Heart left ventricle (tissue), 16 donors: Measurements from ENCODE around the gene ALK. TPM values are rescaled to one million over a fixed set of nuclear protein-coding genes. Genes with fewer than 3 reads are reported as not detected.

Source experiments
- ATAC-seq, 4 donors: fragments of 200-7000 bp; cut with Tn5 transposase; one replicate each; pipeline ENCODE4 v1.9.1; 2020 to 2022; ENCODE audit warnings: moderate library complexity in 4 of 4, mild to moderate bottlenecking in 3 of 4, moderate number of reproducible peaks in 1 of 4
- DNase-seq, 5 donors: peaks; one replicate each; pipeline ENCODE4 v3.0.0-alpha.2; 2020
- H3K27ac ChIP-seq, 12 donors: fragments of 200-600 bp; sonication (generic) in 4 of 12; one replicate each; pipeline versions ENCODE4 v1.5.0 to v1.8.0; 2016 to 2022; ENCODE audit warnings: mild to moderate bottlenecking in 2 of 12
- H3K27me3 ChIP-seq, 9 donors: fragments of 200-600 bp; sonication (generic) in 2 of 9; one replicate each; pipeline versions ENCODE4 v1.5.1 to v1.8.0; 2016 to 2022; ENCODE audit warnings: mild to moderate bottlenecking in 3 of 9
- H3K36me3 ChIP-seq, 9 donors: fragments of 200-600 bp; sonication (generic) in 2 of 9; one replicate each; pipeline versions ENCODE4 v1.5.0 to v1.8.0; 2018 to 2022; ENCODE audit warnings: mild to moderate bottlenecking in 2 of 9
- H3K4me1 ChIP-seq, 12 donors: fragments of 200-600 bp; sonication (generic) in 4 of 12; one replicate each; pipeline versions ENCODE4 v1.5.0 to v1.8.0; 2016 to 2022; ENCODE audit warnings: mild to moderate bottlenecking in 3 of 12
- H3K4me3 ChIP-seq, 12 donors: fragments of 200-600 bp; sonication (generic) in 4 of 12; one replicate each; pipeline versions ENCODE4 v1.5.0 to v1.8.0; 2017 to 2022; ENCODE audit warnings: mild to moderate bottlenecking in 9 of 12, moderate library complexity in 4 of 12
- H3K9me3 ChIP-seq, 12 donors: fragments of 200-600 bp; sonication (generic) in 4 of 12; one replicate each; pipeline versions ENCODE4 v1.5.0 to v1.8.0; 2016 to 2022; ENCODE audit warnings: mild to moderate bottlenecking in 1 of 12
- CTCF ChIP-seq, 12 donors: fragments of 200-600 bp; sonication (generic) in 4 of 12; IDR thresholded peaks; one replicate each; pipeline versions ENCODE4 v1.5.0 to v1.8.0; 2018 to 2022; ENCODE audit warnings: antibody characterized with exemption in 12 of 12, mild to moderate bottlenecking in 5 of 12
- POLR2A ChIP-seq, 2 donors: fragments of 450-650 bp; IDR thresholded peaks; one replicate each; pipeline ENCODE4 v1.6.1; 2017; ENCODE audit warnings: antibody characterized with exemption in 2 of 2, mild to moderate bottlenecking in 2 of 2, moderate library complexity in 2 of 2
- WGBS, 4 donors: extraction: QIAGEN DNeasy Blood & Tissue Kit in 2 of 4; methylation state at CpG; one replicate each; pipeline versions ENCODE4 v1.1.5 to v1.1.7; 2013 to 2018; 5-methylcytosine and 5-hydroxymethylcytosine counted together
- intact Hi-C, 10 donors: fragments of 100-400 bp; cut with DNase I; formaldehyde crosslinking; loops; one replicate each; pipeline versions ENCODE4 v1.11.1 to v1.14.2; 2022
- polyA plus RNA-seq, 2 donors: library from polyadenylated mRNA; stranded (reverse); fragments of 200-250 nt; gene quantifications; one replicate each; pipeline ENCODE4 v1.2.3, GENCODE V29; 2013
- total RNA-seq, 9 donors: library from RNA; depleted of rRNA in 2 of 9; stranded (reverse); fragments of >200 nt in 2 of 9; fragmentation: NEBNext Ultra II Directional in 3 of 9; extraction: Animal tissue kit (Norgen Biotek cat#: 25700) in 3 of 9; gene quantifications; one replicate each; pipeline versions ENCODE4 v1.1.0 to v1.2.4, GENCODE V29; 2016 to 2023
- donor health status: ischemic (EF 13 %, LVEDD 7.1; RV severe dilation, severe dysfunction).
- donor health status: healthy with polysubstance abuse.
- donor health status: DM: no; HTN: yes; CAD: no.
- donor health status: DM: no; HTN: no; CAD: no.
- donor health status: ischemic (EF 25% LVEDD 6.9; RV normal size, moderate dysfunction).
- donor health status: ischemic (EF 25% LVEDD 5.7; RV mildly dilated, moderate dysfunction).
- donor health status: healthy.
- donor health status: DM: yes; HTN: yes; CAD: no.
- donor health status: ischemic (EF 35%, LVEDD 5.7; RV mildly dilated, moderate dysfunction).
- donor health status: nonischemic (EF 11% LVEDD 7.7; RV severe dilation, severe dysfunction).
- donor health status: DM: yes; HTN: yes; CAD: no.
- donor health status: PGD.
- donor health status: ischemic (EF 29% LVEDD 5.4; RV normal size, mild dysfunction).
- donor health status: nonischemic (EF 23%, LVEDD 6.1; RV moderate dilation, normal function).

The ALK gene
- total and polyA plus RNA-seq, 11 donors, result 0.05 to 0.50 (median 0.13) TPM; not detected in 5

- TF ChIP-seq POLR2A (IDR thresholded peaks at IDR 0.05) (no peak), CTCF (IDR thresholded peaks at IDR 0.05) (no peak)
- Histone ChIP-seq H3K9me3 (no peaks in the 10 kb centered on the region), H3K4me1 (peaks cover 0 to 14% (median 7%) of the 10 kb centered on the region in 12 donors), H3K36me3 (no peaks in the 10 kb centered on the region), H3K27ac (no peak overlapping the region), H3K27me3 (peaks cover 0 to 5% (median 0%) of the 10 kb centered on the region in 9 donors), H3K4me3 (no peak overlapping the region)
- no peak for DNase-seq
- WGBS, 4 donors, result 76 to 88% (median 84%) methylated on average over 1 of the region's 1 CpG
- no peak for ATAC-seq
- intact Hi-C loops, result no loop called here
Measured at GRCh38 chr2:29524652-29525051, 396.7 kb downstream of the ALK start.

GRCh38 chr2:29522951-29523669 is 398.3 kb downstream of the ALK start:
- no peak for TF ChIP-seq CTCF (IDR thresholded peaks at IDR 0.05)
- TF ChIP-seq POLR2A (IDR thresholded peaks at IDR 0.05), result no peak
- peaks cover 0 to 5% (median 0%) of the 10 kb centered on the region in 9 donors for H3K27me3 ChIP-seq
- H3K36me3 ChIP-seq, result no peaks in the 10 kb centered on the region
- intact Hi-C loops, result no loop called here
- DNase-seq (no peak), ATAC-seq (no peak)
- no peak overlapping the region for H3K4me3 ChIP-seq
- 63 to 70% (median 69%) methylated on average over 5 of the region's 5 CpGs for WGBS, 4 donors
- no peaks in the 10 kb centered on the region for H3K9me3 ChIP-seq
- H3K4me1 ChIP-seq, result peaks cover 0 to 5% (median under 1%) of the 10 kb centered on the region in 12 donors
- no peak overlapping the region for H3K27ac ChIP-seq

- DNase-seq (no peak), ATAC-seq (no peak)
- H3K27me3 ChIP-seq, result peaks cover 0 to 4% (median 0%) of the 10 kb centered on the region in 9 donors
- no peak overlapping the region for H3K27ac ChIP-seq
- H3K36me3 ChIP-seq, result no peaks in the 10 kb centered on the region
- no peak for TF ChIP-seq CTCF (IDR thresholded peaks at IDR 0.05)
- no peaks in the 10 kb centered on the region for H3K9me3 ChIP-seq
- no peaks in the 10 kb centered on the region for H3K4me1 ChIP-seq
- no peak overlapping the region for H3K4me3 ChIP-seq
- intact Hi-C loops, result no loop called here
- WGBS, 4 donors, result 73 to 77% (median 76%) methylated on average over 5 of the region's 5 CpGs
Measured at GRCh38 chr2:29520001-29520400, 401.4 kb downstream of the ALK start.

- WGBS, 4 donors, result 87 to 92% (median 90%) methylated on average over 3 of the region's 3 CpGs
- ATAC-seq (no peak), DNase-seq (no peak)
- H3K36me3 ChIP-seq, result no peaks in the 10 kb centered on the region
- no peaks in the 10 kb centered on the region for H3K4me1 ChIP-seq
- intact Hi-C loops, result no loop called here
- H3K9me3 ChIP-seq, result peaks cover 0 to 2% (median 0%) of the 10 kb centered on the region in 12 donors
- H3K4me3 ChIP-seq, result no peak overlapping the region
- peaks cover 0 to 3% (median 0%) of the 10 kb centered on the region in 9 donors for H3K27me3 ChIP-seq
- no peak for TF ChIP-seq CTCF (IDR thresholded peaks at IDR 0.05)
- TF ChIP-seq POLR2A (IDR thresholded peaks at IDR 0.05), result no peak
- H3K27ac ChIP-seq, result no peak overlapping the region
Measured at GRCh38 chr2:29519338-29519925, 402.0 kb downstream of the ALK start.
